ENCODE data around the gene NLRC5. TPM values are rescaled to one million over a fixed set of nuclear protein-coding genes. Genes with fewer than 3 reads are reported as not detected.

The NLRC5 gene
- total and polyA plus RNA-seq, 2 donors (not counting 3 experiments of a cell fraction or from before 2014, with no cell fraction given) = 7.4 to 26.3 TPM

DNA sequence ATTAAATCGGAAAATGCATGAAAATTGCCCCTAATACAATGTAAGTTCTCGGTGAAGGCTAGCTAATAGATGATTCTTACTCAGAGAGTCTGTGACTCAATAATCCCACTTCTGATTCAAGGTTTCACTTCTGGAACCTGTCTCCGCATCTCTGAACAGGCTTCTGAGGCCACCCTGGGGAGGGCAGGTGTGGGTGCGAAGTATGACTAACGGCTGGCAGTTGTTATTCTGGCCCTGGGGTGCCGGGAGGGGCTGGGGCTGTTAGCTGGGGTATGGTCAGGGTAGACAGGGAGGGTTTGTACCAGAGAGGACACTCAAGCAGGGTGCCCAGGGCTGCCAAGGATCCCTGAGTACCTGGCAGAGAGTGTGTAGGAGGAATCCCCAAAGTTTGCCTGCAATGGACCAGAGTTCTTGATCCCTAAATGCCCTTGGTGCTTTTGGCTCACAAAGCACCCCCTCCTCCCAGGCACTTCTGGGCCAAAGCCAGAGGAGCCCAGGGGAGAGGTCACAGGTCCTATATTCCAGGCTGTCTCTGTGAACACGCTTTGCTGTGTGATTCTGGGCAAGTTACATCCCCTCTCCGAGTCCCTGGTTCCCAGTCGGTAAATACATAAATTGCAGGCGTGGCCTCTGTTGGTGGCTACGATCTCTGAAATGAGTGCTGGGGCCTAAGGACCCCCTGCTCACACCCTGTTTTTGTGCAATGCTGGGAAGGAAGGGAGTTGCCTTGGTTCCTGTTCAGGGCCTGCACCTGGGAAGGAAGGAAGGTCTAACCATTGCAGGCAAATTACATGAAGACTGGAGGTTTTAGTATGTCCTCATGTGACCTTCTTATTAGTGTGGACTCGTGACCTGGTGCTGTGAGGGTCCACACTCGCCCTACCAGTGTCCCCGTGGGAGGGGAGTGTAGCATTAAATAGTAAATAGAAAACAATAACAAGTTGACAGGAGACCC lies 53.1 kb downstream of the NLRC5 start:
- Histone ChIP-seq H3K4me1 (ENCODE audit: control insufficient read depth, extremely low read depth, insufficient read depth, low read length) (peaks cover 5% of the 10 kb centered on the region), H3K9me3 (replicated peaks; ENCODE audit: control insufficient read depth, insufficient read depth, low read length) (no peaks in the 10 kb centered on the region), H3K27ac (ENCODE audit: insufficient read depth, low read depth, low read length) (no peak overlapping the region), H4K20me1 (replicated peaks; ENCODE audit: control insufficient read depth, extremely low read depth, insufficient read depth, low read length) (no peaks in the 10 kb centered on the region), H3K9ac (replicated peaks; ENCODE audit: extremely low read depth, insufficient read depth, low read length) (no peak overlapping the region), H3K4me3 (replicated peaks in 1 of 3; ENCODE audit: insufficient read depth in 1 of 3, low read depth in 1 of 3, low read length in 3 of 3) (no peak overlapping the region), H3K9me1 (replicated peaks; ENCODE audit: control insufficient read depth, extremely low read depth, insufficient read depth, low read length) (no peaks in the 10 kb centered on the region), H3K79me2 (ENCODE audit: control insufficient read depth, insufficient read depth, low read length) (no peaks in the 10 kb centered on the region), H3K36me3 (ENCODE audit: control insufficient read depth in 2 of 2, extremely low read depth in 1 of 2, insufficient read depth in 2 of 2, low read length in 2 of 2) (no peaks in the 10 kb centered on the region), H3K27me3 (ENCODE audit: control insufficient read depth in 2 of 2, insufficient read depth in 2 of 2, low read length in 2 of 2) (no peaks in the 10 kb centered on the region), H3K4me2 (ENCODE audit: insufficient read depth, low read length) (no peak overlapping the region), H2AFZ (ENCODE audit: low read depth, low read length) (no peak overlapping the region)
- intact Hi-C loops (cut with micrococcal nuclease) = no loop called here
- DNase-seq (ENCODE audit: low read depth, low spot score) (no peak), FAIRE-seq (no peak)
- dilution Hi-C loops (cut with MboI; ENCODE audit: extremely low pct_ligation_motif_present, low sequenced_read_pairs) = no loop called here
- no TSS peak for BruUV-seq (replicated peaks)
- CTCF ChIA-PET = no interaction called here
- TF ChIP-seq GATA2 (IDR thresholded peaks at IDR 0.05; ENCODE audit: insufficient read depth, insufficient read length, low read depth, low read length) = no peak
- TF ChIP-seq, protein P1, sequence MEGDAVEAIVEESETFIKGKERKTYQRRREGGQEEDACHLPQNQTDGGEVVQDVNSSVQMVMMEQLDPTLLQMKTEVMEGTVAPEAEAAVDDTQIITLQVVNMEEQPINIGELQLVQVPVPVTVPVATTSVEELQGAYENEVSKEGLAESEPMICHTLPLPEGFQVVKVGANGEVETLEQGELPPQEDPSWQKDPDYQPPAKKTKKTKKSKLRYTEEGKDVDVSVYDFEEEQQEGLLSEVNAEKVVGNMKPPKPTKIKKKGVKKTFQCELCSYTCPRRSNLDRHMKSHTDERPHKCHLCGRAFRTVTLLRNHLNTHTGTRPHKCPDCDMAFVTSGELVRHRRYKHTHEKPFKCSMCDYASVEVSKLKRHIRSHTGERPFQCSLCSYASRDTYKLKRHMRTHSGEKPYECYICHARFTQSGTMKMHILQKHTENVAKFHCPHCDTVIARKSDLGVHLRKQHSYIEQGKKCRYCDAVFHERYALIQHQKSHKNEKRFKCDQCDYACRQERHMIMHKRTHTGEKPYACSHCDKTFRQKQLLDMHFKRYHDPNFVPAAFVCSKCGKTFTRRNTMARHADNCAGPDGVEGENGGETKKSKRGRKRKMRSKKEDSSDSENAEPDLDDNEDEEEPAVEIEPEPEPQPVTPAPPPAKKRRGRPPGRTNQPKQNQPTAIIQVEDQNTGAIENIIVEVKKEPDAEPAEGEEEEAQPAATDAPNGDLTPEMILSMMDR (IDR thresholded peaks at IDR 0.05; ENCODE audit: extremely low read depth in 1 of 2, insufficient read depth in 1 of 2, low read depth in 1 of 2, low read length in 2 of 2) = no peak
- TF ChIP-seq MYC (IDR thresholded peaks at IDR 0.05; ENCODE audit: low read depth, low read length) = no peak
- TF ChIP-seq, protein P2, sequence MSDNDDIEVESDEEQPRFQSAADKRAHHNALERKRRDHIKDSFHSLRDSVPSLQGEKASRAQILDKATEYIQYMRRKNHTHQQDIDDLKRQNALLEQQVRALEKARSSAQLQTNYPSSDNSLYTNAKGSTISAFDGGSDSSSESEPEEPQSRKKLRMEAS (IDR thresholded peaks at IDR 0.05; ENCODE audit: insufficient read depth, insufficient read length) = no peak
- no peak for TF ChIP-seq JUN (IDR thresholded peaks at IDR 0.05; ENCODE audit: borderline replicate concordance, insufficient read depth, insufficient read length, low read depth)
- TF ChIP-seq FOS (IDR thresholded peaks at IDR 0.05; ENCODE audit: borderline replicate concordance, insufficient read depth, low read length) = no peak
- no peak for TF ChIP-seq POLR2A (IDR thresholded peaks at IDR 0.05; ENCODE audit: low read depth, low read length)
- TF ChIP-seq POLR2AphosphoS5 (IDR thresholded peaks at IDR 0.05; ENCODE audit: insufficient read depth, low read depth, low read length) = no peak
- no peak for TF ChIP-seq EZH2 (IDR thresholded peaks at IDR 0.05; ENCODE audit: borderline replicate concordance, low read depth, low read length, severe bottlenecking)
- POLR2A ChIA-PET = no interaction called here

Measured in endothelial cell of umbilical vein (primary cell).